GM12872 (cell line): ENCODE results near the gene SERBP1.

ENCODE experiments used
- CTCF ChIP-seq: IDR thresholded peaks from 3 replicates; pipeline ENCODE4 v1.5.1; 2011; ENCODE audit warnings: low read depth, mild to moderate bottlenecking, low read length, moderate library complexity; ENCODE audit not compliant: insufficient read depth

The SERBP1 gene

GRCh38 chr1:67377253-67377652, 52.9 kb downstream of the SERBP1 start:
- no peak for TF ChIP-seq CTCF

DNA sequence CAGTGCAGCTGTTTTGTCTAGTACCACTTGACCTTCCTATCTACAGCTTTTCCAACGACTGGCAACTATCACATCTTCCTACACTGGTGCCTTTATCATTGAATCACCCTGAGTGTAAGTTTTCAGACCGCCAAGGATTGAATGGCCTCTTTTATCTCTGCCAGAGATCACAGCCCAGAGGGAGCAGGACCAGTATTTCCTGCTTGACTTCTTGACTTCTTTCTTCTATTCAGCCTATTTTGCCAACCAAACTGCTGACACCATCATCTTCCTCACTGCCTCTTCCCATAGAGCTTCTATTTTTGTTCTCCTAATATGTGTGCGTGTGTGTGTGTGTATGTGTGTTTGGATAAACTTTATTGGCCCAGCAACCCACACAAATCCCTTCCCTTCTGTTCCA, 53.8 kb downstream of the SERBP1 start:
- TF ChIP-seq CTCF = no peak

- TF ChIP-seq CTCF = no peak
Observed at GRCh38 chr1:67372898-67373297, 57.3 kb downstream of the SERBP1 start.

- no peak for TF ChIP-seq CTCF
Observed at GRCh38 chr1:67372136-67372535, 58.1 kb downstream of the SERBP1 start.

GRCh38 chr1:67371681-67372080, 58.5 kb downstream of the SERBP1 start:
- no peak for TF ChIP-seq CTCF

GRCh38 chr1:67371043-67371442, 59.2 kb downstream of the SERBP1 start:
- no peak for TF ChIP-seq CTCF

- TF ChIP-seq CTCF = no peak
Observed at GRCh38 chr1:67368046-67368514, 62.1 kb downstream of the SERBP1 start.

- no peak for TF ChIP-seq CTCF
Observed at GRCh38 chr1:67367370-67368045, 62.7 kb downstream of the SERBP1 start.
